Stimulated activated naive CD8-positive, alpha-beta T cell treated with anti-CD3 and anti-CD28 coated beads, Interleukin-15, Interleukin-2, amounts not matched to agents 100 ng/mL and 50 ng/mL, for 24 hours (primary cell): ENCODE results near the gene GLA.

ENCODE experiments used
- H3K27ac Mint-ChIP-seq: one replicate; pipeline ENCODE4 v1.8.0; 2021; ENCODE audit warnings: mild to moderate bottlenecking, mixed read lengths
- H3K27me3 Mint-ChIP-seq: one replicate; pipeline ENCODE4 v1.8.0; 2021; ENCODE audit warnings: mixed read lengths
- H3K36me3 Mint-ChIP-seq: one replicate; pipeline ENCODE4 v1.8.0; 2021; ENCODE audit warnings: low read depth, mixed read lengths
- H3K4me1 Mint-ChIP-seq: one replicate; pipeline ENCODE4 v1.8.0; 2021; ENCODE audit warnings: low read depth, mixed read lengths
- H3K4me3 Mint-ChIP-seq: one replicate; pipeline ENCODE4 v1.8.0; 2021; ENCODE audit warnings: mild to moderate bottlenecking, mixed read lengths
- H3K9me3 Mint-ChIP-seq: one replicate; pipeline ENCODE4 v1.8.0; 2021; ENCODE audit warnings: mixed read lengths

The GLA gene

GRCh38 chrX:101411984-101412383 is 4.3 kb upstream of the GLA start:
- H3K4me1 Mint-ChIP-seq = peaks cover 53% of the 10 kb centered on the region
- H3K9me3 Mint-ChIP-seq = no peaks in the 10 kb centered on the region
- H3K27ac Mint-ChIP-seq = peak overlapping the region; percentile 21
- H3K36me3 Mint-ChIP-seq = peaks cover 22% of the 10 kb centered on the region
- no peaks in the 10 kb centered on the region for H3K27me3 Mint-ChIP-seq
- H3K4me3 Mint-ChIP-seq = no peak overlapping the region

- peaks cover 50% of the 10 kb centered on the region for H3K4me1 Mint-ChIP-seq
- peak overlapping the region; percentile 78 for H3K4me3 Mint-ChIP-seq
- no peaks in the 10 kb centered on the region for H3K27me3 Mint-ChIP-seq
- H3K36me3 Mint-ChIP-seq = peaks cover 25% of the 10 kb centered on the region
- peak overlapping the region; percentile 82 for H3K27ac Mint-ChIP-seq
- no peaks in the 10 kb centered on the region for H3K9me3 Mint-ChIP-seq
Measured at GRCh38 chrX:101410461-101410860, 2.7 kb upstream of the GLA start.

- peaks cover 39% of the 10 kb centered on the region for H3K4me1 Mint-ChIP-seq
- peak overlapping the region; percentile 83 for H3K27ac Mint-ChIP-seq
- H3K9me3 Mint-ChIP-seq = no peaks in the 10 kb centered on the region
- H3K4me3 Mint-ChIP-seq = peak overlapping the region; percentile 95
- no peaks in the 10 kb centered on the region for H3K27me3 Mint-ChIP-seq
- peaks cover 28% of the 10 kb centered on the region for H3K36me3 Mint-ChIP-seq
Measured at GRCh38 chrX:101409043-101409442, 1.3 kb upstream of the GLA start.

- peaks cover 36% of the 10 kb centered on the region for H3K4me1 Mint-ChIP-seq
- H3K27ac Mint-ChIP-seq = peak overlapping the region; percentile 96
- H3K9me3 Mint-ChIP-seq = no peaks in the 10 kb centered on the region
- peak overlapping the region; percentile 95 for H3K4me3 Mint-ChIP-seq
- peaks cover 31% of the 10 kb centered on the region for H3K36me3 Mint-ChIP-seq
- H3K27me3 Mint-ChIP-seq = no peaks in the 10 kb centered on the region
Measured at GRCh38 chrX:101408532-101408841, 762 bp upstream of the GLA start.

- Mint-ChIP-seq H3K4me3 (peak overlapping the region; percentile 95), H3K36me3 (peaks cover 28% of the 10 kb centered on the region), H3K4me1 (peaks cover 24% of the 10 kb centered on the region), H3K27ac (peak overlapping the region; percentile 96), H3K9me3 (no peaks in the 10 kb centered on the region), H3K27me3 (no peaks in the 10 kb centered on the region)
Measured at GRCh38 chrX:101407167-101407747, 468 bp downstream of the GLA start.

GRCh38 chrX:101399825-101400224 is 7.9 kb downstream of the GLA start:
- H3K27me3 Mint-ChIP-seq = no peaks in the 10 kb centered on the region
- H3K4me3 Mint-ChIP-seq = no peak overlapping the region
- H3K36me3 Mint-ChIP-seq = peaks cover 43% of the 10 kb centered on the region
- no peaks in the 10 kb centered on the region for H3K9me3 Mint-ChIP-seq
- no peaks in the 10 kb centered on the region for H3K4me1 Mint-ChIP-seq
- no peak overlapping the region for H3K27ac Mint-ChIP-seq

GRCh38 chrX:101398694-101399093 is 9.0 kb downstream of the GLA start:
- peaks cover 3% of the 10 kb centered on the region for H3K4me1 Mint-ChIP-seq
- H3K9me3 Mint-ChIP-seq = no peaks in the 10 kb centered on the region

GRCh38 chrX:101397779-101398178 is 9.9 kb downstream of the GLA start:
- Mint-ChIP-seq H3K36me3 (peaks cover 53% of the 10 kb centered on the region), H3K27ac (peak overlapping the region; percentile 26), H3K27me3 (no peaks in the 10 kb centered on the region), H3K9me3 (no peaks in the 10 kb centered on the region), H3K4me3 (no peak overlapping the region), H3K4me1 (peaks cover 11% of the 10 kb centered on the region)

More at GRCh38 chrX:101398694-101399093, 9.0 kb downstream of the GLA start:
- H3K4me3 Mint-ChIP-seq = no peak overlapping the region
- no peaks in the 10 kb centered on the region for H3K27me3 Mint-ChIP-seq
- H3K36me3 Mint-ChIP-seq = peaks cover 45% of the 10 kb centered on the region
- no peak overlapping the region for H3K27ac Mint-ChIP-seq

- Mint-ChIP-seq H3K27me3 (no peaks in the 10 kb centered on the region), H3K4me3 (peak overlapping the region; percentile 33), H3K4me1 (peaks cover 11% of the 10 kb centered on the region), H3K9me3 (no peaks in the 10 kb centered on the region), H3K36me3 (peaks cover 63% of the 10 kb centered on the region), H3K27ac (no peak overlapping the region)
Measured at GRCh38 chrX:101395789-101396188, 11.9 kb downstream of the GLA start.

- Mint-ChIP-seq H3K4me3 (peak overlapping the region; percentile 93), H3K4me1 (peaks cover 11% of the 10 kb centered on the region), H3K9me3 (no peaks in the 10 kb centered on the region), H3K27ac (no peak overlapping the region), H3K36me3 (peaks cover 51% of the 10 kb centered on the region), H3K27me3 (no peaks in the 10 kb centered on the region)
Measured at GRCh38 chrX:101394372-101394771, 13.4 kb downstream of the GLA start.

- Mint-ChIP-seq H3K36me3 (peaks cover 49% of the 10 kb centered on the region), H3K27ac (peak overlapping the region; percentile 97), H3K4me1 (peaks cover 11% of the 10 kb centered on the region), H3K4me3 (peak overlapping the region; percentile 93), H3K27me3 (no peaks in the 10 kb centered on the region), H3K9me3 (no peaks in the 10 kb centered on the region)
Measured at GRCh38 chrX:101393530-101394305, 14.0 kb downstream of the GLA start.

GRCh38 chrX:101391831-101392230 is 15.9 kb downstream of the GLA start:
- Mint-ChIP-seq H3K36me3 (peaks cover 47% of the 10 kb centered on the region), H3K4me3 (peak overlapping the region; percentile 93), H3K4me1 (peaks cover 11% of the 10 kb centered on the region), H3K27ac (peak overlapping the region; percentile 97), H3K27me3 (no peaks in the 10 kb centered on the region), H3K9me3 (no peaks in the 10 kb centered on the region)

- Mint-ChIP-seq H3K27me3 (no peaks in the 10 kb centered on the region), H3K4me1 (peaks cover 14% of the 10 kb centered on the region), H3K27ac (peak within 1 kb of the TSS; percentile 97), H3K4me3 (peak within 1 kb of the TSS; percentile 93), H3K9me3 (no peaks in the 10 kb centered on the region), H3K36me3 (peaks cover 44% of the 10 kb centered on the region)
Measured at GRCh38 chrX:101390664-101391525, 16.8 kb downstream of the GLA start, which contains the start of gene RPL36A. RPL36A (plus strand) TSS chrX:101391011; CDS start chrX:101391044, 33 bp downstream.

- no peaks in the 10 kb centered on the region for H3K27me3 Mint-ChIP-seq
- H3K9me3 Mint-ChIP-seq = no peaks in the 10 kb centered on the region
- H3K27ac Mint-ChIP-seq = no peak overlapping the region
- H3K4me1 Mint-ChIP-seq = peaks cover 14% of the 10 kb centered on the region
- peaks cover 27% of the 10 kb centered on the region for H3K36me3 Mint-ChIP-seq
- H3K4me3 Mint-ChIP-seq = no peak overlapping the region
Measured at GRCh38 chrX:101388604-101389003, 19.1 kb downstream of the GLA start.

GRCh38 chrX:101386542-101386885 is 21.2 kb downstream of the GLA start:
- H3K4me3 Mint-ChIP-seq = peak overlapping the region; percentile 75
- H3K27ac Mint-ChIP-seq = peak overlapping the region; percentile 74

More at GRCh38 chrX:101386542-101386885, 21.2 kb downstream of the GLA start:
- Mint-ChIP-seq H3K9me3 (no peaks in the 10 kb centered on the region), H3K27me3 (no peaks in the 10 kb centered on the region), H3K4me1 (peaks cover 11% of the 10 kb centered on the region), H3K36me3 (peaks cover 7% of the 10 kb centered on the region)
